Measurements from ENCODE around the gene HCRTR1.
"Not testable (repeated sequence)": the region's sequence is repeated elsewhere in the genome, so short reads cannot be mapped to it uniquely, and the experiment has no call there.

HCRTR1 gene

GRCh38 chr1:31581821-31582810 is 35.4 kb upstream of the HCRTR1 start:
- DNase-seq (ENCODE audit: low read depth in 2 of 2): no peak

DNA sequence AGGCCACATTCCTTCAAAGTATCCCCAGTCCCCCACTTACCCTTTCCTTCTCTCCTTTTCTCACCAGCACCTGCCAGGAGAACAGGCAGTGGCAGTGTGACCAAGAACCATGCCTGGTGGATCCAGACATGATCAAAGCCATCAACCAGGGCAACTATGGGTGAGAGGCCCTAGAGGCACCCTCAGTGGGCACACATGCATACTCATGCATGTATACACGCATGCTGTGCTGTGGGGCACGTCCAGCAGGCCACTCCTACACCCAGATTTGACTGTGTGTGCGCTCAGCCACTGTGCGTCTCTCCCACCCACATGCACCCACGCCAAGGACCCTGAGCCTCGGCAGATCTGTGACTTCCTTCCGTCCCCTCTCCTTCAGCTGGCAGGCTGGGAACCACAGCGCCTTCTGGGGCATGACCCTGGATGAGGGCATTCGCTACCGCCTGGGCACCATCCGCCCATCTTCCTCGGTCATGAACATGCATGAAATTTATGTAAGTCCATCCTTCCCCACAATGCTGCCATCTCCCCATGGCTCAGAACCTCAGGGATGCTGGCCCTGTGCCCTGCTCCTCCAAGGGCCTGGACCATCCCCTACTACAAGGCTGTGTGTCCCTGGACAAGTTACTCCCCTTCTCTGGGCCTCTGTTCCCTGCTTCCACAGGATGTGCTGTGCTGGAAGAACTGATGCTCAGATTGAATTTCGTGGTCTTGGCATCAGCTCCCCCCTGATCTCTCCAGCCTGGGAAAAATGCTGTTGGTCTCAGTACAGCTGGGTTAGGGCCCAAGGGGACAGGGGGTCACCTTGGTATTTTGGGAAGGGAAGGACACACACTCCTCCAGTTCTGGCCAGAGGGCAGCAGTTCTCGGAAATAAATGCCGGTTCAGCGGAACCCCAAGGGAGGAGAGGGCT is 34.2 kb upstream of the HCRTR1 start:
- no peak for DNase-seq (ENCODE audit: low read depth in 2 of 2)

DNA sequence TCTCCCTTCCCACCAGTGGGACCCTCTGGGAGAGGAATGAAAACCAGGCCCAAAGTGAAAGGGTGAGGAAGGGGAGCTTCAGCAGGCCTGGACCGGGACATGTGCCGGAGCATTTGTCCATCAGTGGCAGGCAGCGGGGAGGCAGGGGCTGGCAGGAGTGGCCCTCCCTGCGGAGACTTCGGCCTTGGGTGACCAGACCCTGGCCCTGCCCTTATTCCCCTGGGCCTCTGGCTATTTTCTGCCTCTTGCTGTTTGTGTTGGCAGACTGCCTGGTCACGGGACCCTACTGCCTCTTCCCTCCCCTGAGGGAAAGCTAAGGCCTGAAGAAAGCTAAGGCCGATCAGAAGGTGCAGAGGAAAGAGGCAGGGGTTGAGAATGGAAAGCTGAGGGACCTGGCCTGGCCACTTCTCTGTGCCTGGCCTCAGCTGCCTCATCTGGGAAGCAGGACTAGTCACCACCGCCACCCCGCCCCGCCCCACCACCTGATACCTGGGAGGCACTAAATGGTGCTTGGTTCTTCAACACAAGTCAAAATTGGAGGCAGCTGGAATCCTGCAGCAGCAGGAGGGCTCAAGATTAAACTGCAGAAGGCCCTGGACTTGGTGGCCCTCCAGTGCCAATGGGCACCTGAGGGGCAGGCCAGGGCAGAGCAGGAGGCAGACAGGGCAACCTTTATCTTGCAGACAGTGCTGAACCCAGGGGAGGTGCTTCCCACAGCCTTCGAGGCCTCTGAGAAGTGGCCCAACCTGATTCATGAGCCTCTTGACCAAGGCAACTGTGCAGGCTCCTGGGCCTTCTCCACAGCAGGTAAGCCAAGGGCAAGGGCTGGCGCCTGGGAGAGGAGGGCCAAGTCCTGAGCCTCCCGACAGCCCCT is 33.3 kb upstream of the HCRTR1 start:
- no peak for DNase-seq (ENCODE audit: low read depth in 2 of 2)

DNA sequence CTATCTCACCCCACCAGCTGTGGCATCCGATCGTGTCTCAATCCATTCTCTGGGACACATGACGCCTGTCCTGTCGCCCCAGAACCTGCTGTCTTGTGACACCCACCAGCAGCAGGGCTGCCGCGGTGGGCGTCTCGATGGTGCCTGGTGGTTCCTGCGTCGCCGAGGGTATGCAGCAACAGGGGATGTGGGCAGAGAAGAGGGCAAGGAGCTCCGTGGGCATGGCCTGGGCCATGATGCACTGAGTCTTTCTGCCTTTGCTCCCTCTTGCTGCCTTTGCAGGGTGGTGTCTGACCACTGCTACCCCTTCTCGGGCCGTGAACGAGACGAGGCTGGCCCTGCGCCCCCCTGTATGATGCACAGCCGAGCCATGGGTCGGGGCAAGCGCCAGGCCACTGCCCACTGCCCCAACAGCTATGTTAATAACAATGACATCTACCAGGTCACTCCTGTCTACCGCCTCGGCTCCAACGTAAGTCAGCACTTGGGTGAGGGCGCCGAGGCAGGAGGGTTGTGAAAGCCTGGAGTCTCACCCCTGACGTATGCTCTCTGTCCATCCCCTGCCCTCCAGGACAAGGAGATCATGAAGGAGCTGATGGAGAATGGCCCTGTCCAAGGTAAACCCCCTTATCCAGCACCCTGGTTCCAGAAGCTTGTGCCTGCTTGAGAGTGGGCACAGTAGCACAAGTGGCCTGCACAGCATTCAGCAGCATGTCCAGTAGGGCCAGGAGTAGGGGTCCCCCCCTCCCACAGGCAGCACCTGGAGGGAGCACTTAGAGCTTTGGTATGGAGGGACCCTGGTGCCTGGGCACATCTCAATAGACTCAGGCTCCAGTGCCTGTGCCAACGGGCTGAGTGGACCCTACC is 32.4 kb upstream of the HCRTR1 start:
- no peak for DNase-seq (ENCODE audit: low read depth in 2 of 2)

- no peak for DNase-seq (ENCODE audit: low read depth in 2 of 2)
These were observed 31.6 kb upstream of the HCRTR1 start for GRCh38 chr1:31585736-31586365.

DNA sequence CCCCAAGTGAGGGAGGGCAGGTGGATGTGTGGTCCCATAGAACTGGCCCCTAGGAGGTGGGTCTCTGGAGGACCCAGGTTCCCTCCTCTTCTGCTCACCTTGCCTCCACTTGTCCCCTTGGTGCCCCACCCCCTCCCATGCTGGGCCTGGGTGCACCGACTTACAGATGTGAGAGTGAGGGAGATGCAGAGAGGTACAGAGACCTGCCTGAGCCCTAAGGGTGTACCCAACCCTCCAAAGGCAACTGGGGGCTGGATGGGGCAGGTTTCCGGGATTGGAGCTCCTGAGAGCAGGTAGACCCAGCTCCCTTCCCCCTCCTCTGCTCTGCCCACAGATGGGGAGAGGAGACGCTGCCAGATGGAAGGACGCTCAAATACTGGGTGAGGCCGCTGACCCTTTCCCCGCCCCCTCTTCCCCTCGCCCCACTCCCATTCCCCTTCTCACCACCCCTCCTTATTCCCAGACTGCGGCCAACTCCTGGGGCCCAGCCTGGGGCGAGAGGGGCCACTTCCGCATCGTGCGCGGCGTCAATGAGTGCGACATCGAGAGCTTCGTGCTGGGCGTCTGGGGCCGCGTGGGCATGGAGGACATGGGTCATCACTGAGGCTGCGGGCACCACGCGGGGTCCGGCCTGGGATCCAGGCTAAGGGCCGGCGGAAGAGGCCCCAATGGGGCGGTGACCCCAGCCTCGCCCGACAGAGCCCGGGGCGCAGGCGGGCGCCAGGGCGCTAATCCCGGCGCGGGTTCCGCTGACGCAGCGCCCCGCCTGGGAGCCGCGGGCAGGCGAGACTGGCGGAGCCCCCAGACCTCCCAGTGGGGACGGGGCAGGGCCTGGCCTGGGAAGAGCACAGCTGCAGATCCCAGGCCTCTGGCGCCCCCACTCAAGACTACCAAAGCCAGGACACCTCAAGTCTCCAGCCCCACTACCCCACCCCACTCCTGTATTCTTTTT is 30.8 kb upstream of the HCRTR1 start:
- no peak for DNase-seq (ENCODE audit: low read depth in 2 of 2)

DNA sequence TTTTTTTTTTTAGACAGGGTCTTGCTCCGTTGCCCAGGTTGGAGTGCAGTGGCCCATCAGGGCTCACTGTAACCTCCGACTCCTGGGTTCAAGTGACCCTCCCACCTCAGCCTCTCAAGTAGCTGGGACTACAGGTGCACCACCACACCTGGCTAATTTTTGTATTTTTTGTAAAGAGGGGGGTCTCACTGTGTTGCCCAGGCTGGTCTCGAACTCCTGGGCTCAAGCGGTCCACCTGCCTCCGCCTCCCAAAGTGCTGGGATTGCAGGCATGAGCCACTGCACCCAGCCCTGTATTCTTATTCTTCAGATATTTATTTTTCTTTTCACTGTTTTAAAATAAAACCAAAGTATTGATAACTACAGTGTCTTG is 30.2 kb upstream of the HCRTR1 start:
- DNase-seq (ENCODE audit: low read depth in 2 of 2): not testable (repeated sequence)

DNA sequence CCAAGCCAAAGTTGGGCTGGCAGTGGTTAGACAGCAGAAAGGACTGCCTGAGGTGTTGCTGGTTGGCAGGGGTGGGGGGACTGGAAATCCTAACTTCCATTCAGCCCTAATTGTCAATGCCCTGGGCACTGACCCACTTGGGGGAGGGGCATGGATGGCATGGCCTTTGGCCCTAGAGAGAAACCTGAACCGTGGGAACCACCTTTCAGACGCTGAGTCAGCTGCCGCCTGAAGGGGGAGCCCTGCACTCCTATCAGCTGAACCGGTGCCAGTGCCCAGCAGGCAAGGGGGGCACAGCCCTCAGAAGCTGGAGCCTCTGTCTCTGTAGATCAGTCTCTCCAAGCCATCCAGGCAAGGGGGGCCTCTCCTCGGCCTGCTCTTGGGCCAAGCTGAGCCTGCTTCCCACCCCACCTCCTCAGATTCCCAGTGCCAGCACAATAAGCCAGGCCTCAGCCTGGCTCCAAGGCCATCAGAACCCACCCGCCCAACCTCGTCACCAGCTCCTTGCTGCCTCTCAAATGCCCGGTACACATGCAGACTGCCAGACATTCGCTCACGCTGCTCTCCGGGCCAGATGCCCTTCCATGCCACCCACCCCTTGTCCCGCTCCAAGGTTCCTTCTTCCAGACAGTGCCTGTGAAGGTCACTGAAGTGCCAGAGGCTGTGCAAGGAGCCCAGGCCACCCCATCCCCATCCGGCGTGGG is 29.6 kb upstream of the HCRTR1 start:
- no peak for DNase-seq (ENCODE audit: low read depth in 2 of 2)

DNA sequence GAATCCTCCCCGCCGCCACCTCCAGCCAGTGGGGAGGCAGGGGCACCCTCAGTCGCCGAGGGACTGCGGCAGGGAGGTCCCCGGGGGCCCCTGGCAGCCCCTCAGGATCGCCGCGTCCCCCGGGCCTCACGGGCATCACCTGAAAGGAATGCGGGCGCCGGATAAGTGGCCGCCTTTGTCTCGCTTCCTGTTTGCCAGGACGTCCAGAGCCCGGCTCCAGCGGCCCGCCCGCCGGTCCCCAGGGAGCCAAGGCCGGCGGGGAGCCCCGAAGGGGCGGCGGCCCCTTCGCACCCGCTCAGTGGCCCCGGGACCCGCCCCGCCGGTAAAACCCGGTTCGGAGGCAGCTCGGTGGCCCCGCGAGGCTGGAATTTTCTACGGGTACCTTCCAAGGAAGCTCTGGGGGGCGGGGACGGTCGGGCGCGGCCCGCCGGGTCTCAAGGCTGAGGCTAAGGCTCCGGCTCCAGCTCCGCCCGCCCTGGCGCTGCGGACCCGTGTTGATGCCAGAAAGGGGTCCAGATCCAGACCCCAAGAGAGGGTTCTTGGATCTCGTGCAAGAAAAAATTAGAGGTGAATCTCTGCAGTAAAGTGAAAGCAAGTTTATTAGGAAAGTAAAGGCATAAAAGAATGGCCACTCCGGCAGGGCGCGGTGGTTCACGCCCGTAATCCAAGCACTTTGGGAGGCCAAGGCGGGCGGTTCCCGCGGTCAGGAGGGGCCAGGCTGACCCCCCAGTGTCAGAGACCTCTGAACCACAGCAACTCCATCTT is 28.6 kb upstream of the HCRTR1 start:
- no peak for DNase-seq (ENCODE audit: low read depth in 2 of 2)

GRCh38 chr1:31591425-31592093 is 25.9 kb upstream of the HCRTR1 start:
- no peak for DNase-seq (ENCODE audit: low read depth in 2 of 2)

DNA sequence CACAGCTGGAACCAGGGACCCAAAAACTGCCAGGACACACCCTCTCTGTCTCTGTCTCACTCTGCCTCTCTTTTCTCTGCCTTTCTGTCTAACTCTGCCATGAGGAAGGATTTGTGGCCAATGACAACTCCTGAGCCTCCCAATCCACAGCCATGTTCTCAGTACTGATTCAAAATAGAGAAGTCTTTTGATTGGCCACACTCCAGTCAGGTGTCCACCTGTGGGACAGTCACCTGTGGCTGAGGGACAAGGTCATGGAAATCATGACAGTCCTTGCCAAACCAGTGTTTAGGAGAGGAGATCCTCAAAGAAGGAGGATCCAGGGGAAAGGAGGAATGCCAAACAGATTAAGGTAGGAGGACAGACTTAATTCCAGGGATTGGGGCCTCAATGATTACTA is 25.4 kb upstream of the HCRTR1 start:
- no peak for DNase-seq (ENCODE audit: low read depth in 2 of 2)

DNA sequence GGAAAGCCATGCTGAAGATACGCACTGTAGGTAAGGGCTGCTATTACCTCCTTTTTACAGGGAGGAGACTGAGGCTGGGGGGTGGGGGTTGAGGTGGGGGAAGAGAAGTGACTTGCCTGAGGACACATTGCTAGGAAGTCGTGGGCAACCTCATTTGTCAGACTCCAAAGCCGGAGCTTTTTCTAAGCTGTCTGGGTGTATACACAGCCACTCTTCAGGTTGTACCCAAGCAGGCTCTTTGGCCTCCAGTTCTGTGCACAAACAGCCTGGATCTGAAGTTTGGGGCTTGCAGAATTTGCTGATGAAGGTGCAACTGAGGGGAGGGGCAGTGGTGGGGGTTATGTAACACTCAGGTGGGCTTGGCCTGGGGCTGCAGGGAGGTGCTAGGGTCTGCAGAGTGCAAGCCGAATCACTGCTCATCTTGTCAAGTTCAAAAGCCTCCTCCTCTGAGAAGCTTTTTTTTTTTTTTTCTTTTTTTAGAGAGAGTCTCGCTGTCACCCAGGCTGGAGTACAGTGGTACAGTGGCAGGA is 24.3 kb upstream of the HCRTR1 start:
- DNase-seq (ENCODE audit: low read depth in 2 of 2): no peak

GRCh38 chr1:31593770-31594632 is 23.5 kb upstream of the HCRTR1 start:
- DNase-seq (ENCODE audit: low read depth in 2 of 2): peak; percentile 24 to 28

- DNase-seq (ENCODE audit: low read depth in 2 of 2): no peak
These were observed 21.4 kb upstream of the HCRTR1 start for GRCh38 chr1:31595836-31596736.

- DNase-seq (ENCODE audit: low read depth in 2 of 2): no peak
These were observed 20.8 kb upstream of the HCRTR1 start for GRCh38 chr1:31596737-31597097.

All from stimulated activated CD8-positive, alpha-beta memory T cell treated with anti-CD3 and anti-CD28 coated beads, Interleukin-2, amount 100 ng/mL, for 1 hour (primary cell).